Erythroblast (primary cell): ENCODE results near the gene ETV7.

ENCODE experiments used
- GATA1 ChIP-seq: IDR thresholded peaks from 2 replicates; pipeline ENCODE4 v1.6.1; 2011; ENCODE audit warnings: low read depth, mild to moderate bottlenecking, control low read depth, low read length, moderate library complexity
- POLR2A ChIP-seq: IDR thresholded peaks from 2 replicates; pipeline ENCODE4 v1.6.1; 2011; ENCODE audit warnings: mild to moderate bottlenecking, low read length

- TF ChIP-seq POLR2A = no peak
- TF ChIP-seq GATA1 = no peak
These were observed 68.1 kb downstream of the ETV7 start for GRCh38 chr6:36319436-36319762.
